Measurements from ENCODE around the gene OR2V1.
"Not testable (repeated sequence)": the region's sequence is repeated elsewhere in the genome, so short reads cannot be mapped to it uniquely, and the experiment has no call there.

The OR2V1 gene

DNA sequence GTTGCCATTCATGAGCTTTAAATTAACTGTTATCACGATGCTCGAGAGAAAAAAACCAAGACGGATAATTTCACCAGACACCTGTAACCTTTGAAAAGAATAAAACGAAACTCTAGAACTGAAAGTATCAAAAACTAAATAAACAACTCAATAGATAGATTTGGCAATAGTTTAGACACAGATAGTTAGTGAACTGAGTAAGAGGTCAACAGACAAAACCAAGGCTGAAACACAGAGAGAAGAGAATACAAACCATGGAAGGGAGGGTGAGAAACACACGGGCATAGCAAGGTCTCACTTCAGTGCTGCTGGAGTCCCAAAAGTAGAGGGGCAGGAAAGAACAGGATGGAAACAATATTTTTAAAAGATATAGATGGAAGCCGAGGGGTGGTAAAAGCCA is 3.3 kb upstream of the OR2V1 start:
- no peak for DNase-seq (ENCODE audit: low read depth)
- TF ChIP-seq, protein P1, sequence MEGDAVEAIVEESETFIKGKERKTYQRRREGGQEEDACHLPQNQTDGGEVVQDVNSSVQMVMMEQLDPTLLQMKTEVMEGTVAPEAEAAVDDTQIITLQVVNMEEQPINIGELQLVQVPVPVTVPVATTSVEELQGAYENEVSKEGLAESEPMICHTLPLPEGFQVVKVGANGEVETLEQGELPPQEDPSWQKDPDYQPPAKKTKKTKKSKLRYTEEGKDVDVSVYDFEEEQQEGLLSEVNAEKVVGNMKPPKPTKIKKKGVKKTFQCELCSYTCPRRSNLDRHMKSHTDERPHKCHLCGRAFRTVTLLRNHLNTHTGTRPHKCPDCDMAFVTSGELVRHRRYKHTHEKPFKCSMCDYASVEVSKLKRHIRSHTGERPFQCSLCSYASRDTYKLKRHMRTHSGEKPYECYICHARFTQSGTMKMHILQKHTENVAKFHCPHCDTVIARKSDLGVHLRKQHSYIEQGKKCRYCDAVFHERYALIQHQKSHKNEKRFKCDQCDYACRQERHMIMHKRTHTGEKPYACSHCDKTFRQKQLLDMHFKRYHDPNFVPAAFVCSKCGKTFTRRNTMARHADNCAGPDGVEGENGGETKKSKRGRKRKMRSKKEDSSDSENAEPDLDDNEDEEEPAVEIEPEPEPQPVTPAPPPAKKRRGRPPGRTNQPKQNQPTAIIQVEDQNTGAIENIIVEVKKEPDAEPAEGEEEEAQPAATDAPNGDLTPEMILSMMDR (IDR thresholded peaks at IDR 0.05; ENCODE audit: insufficient read depth, low read depth, low read length, missing control alignments) = no peak

DNA sequence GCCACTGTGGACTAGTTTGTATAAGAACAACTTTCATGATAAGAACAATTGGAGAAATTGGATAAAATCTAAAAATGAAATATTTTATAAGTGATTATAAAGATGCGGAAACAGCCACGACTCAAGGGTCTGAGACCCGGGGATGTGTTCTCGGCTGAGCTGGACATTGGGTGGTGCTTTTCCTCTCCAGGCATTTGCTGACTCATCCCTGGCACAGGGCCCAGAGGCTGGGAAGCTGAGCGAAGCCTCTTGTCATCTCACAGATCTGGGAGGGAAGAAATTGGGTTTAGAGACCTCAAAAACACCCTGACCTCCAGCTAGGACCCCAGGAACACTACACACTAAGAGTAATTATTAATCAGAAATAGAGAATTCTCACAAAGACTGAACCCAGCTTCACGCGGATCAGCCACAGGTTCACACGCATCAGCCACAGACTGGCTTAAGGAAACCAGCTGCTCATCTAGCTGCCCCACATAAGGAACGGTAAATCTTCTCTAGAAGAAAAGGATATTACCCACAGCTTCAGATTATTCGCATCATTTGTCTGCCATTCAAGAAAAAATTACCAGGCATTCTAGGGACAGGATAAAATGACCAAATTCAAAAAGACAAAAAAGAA is 2.8 kb upstream of the OR2V1 start:
- TF ChIP-seq, protein P1 (IDR thresholded peaks at IDR 0.05; ENCODE audit: insufficient read depth, low read depth, low read length, missing control alignments) = no peak
- H3K4me3 ChIP-seq (ENCODE audit: low read depth, low read length) = no peak overlapping the region
- DNase-seq (ENCODE audit: low read depth) = peak; percentile 33

More for the DNA sequence above, 3.3 kb upstream of the OR2V1 start:
- H3K4me3 ChIP-seq (ENCODE audit: low read depth, low read length) = no peak overlapping the region

- no peak overlapping the region for H3K4me3 ChIP-seq (ENCODE audit: low read depth, low read length)
- DNase-seq (ENCODE audit: low read depth) = no peak
- TF ChIP-seq, protein P1 (IDR thresholded peaks at IDR 0.05; ENCODE audit: insufficient read depth, low read depth, low read length, missing control alignments) = no peak
Measured at GRCh38 chr5:181133083-181133482, 2.1 kb upstream of the OR2V1 start.

- no peak for DNase-seq (ENCODE audit: low read depth)
- TF ChIP-seq, protein P1 (IDR thresholded peaks at IDR 0.05; ENCODE audit: insufficient read depth, low read depth, low read length, missing control alignments) = no peak
- no peak overlapping the region for H3K4me3 ChIP-seq (ENCODE audit: low read depth, low read length)
Measured at GRCh38 chr5:181131514-181131913, 545 bp upstream of the OR2V1 start.

- H3K4me3 ChIP-seq (ENCODE audit: low read depth, low read length); DNase-seq (ENCODE audit: low read depth): not testable (repeated sequence)
Measured at GRCh38 chr5:181130081-181130480, 888 bp downstream of the OR2V1 start.

DNA sequence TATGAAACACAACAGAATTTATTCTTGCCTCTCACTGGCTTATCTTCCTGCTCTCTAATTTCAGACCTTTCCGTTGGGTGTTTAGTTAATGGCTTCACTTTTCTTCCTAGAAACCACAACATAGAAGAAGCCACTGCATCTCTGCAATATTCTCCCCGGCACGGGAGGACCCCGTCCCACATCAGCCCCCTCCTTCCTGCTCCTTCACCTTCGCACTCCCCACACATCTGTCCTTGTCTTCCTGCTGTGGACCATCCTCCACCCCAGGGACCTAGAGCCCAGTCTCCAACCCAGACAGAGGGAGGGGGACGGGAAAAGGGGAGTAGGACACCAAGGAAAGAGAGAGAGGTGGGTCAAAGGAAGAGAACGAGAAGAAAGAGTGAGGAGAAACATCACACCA is 1.4 kb downstream of the OR2V1 start:
- H3K4me3 ChIP-seq (ENCODE audit: low read depth, low read length) = no peak overlapping the region
- TF ChIP-seq, protein P1 (IDR thresholded peaks at IDR 0.05; ENCODE audit: insufficient read depth, low read depth, low read length, missing control alignments) = no peak
- no peak for DNase-seq (ENCODE audit: low read depth)

DNA sequence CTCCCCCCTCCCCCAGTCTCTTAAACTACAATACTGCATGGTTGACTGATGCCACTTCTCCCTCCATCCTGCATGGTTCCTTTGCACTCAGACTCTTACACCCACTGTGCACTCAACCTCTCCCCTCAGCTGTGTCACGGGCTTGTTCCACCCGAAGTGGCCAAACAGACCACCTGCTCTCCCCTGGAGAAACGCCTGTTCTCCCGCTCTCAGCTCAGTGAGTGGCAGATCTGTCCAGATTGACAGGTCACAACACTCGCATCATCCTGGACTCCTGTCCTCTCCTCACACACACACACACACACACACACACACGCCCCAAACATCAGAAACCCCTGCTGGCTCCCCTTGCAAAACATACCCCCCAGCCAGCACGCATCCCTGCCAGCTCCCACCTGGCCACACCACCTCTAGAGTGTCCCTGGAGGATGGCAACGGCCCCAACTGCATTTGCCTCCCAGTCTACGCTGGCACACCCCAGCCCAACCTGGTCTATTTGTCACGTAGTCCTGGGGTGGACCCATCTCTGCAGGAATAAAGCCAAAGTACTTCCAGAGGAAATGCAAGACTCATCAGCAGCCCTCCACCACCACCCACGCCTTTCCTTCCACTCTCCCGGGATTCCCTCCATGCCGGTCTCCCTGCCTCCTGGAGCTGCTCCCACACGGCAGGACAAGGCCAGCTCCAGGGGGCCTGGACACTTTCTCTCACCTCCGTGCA is 2.9 kb downstream of the OR2V1 start:
- no peak overlapping the region for H3K4me3 ChIP-seq (ENCODE audit: low read depth, low read length)
- DNase-seq (ENCODE audit: low read depth) = no peak
- TF ChIP-seq, protein P1 (IDR thresholded peaks at IDR 0.05; ENCODE audit: insufficient read depth, low read depth, low read length, missing control alignments) = no peak

Data from GM12865 (cell line).